Esophagus muscularis mucosa (tissue), 4 donors: ENCODE results near the gene MRTFA. TPM values are rescaled to one million over a fixed set of nuclear protein-coding genes. Genes with fewer than 3 reads are reported as not detected.
A peak's percentile ranks its signal among the peaks of the same experiment; 100 is the strongest.

Experiments
- DNase-seq: peaks from one replicate; pipeline ENCODE4 v3.0.0-alpha.2; 2017; ENCODE audit errors: extremely low spot score
- H3K27ac ChIP-seq, 4 donors: fragments of 200-600 bp; sonication (generic); replicated peaks in 1 of 4; 1 replicate in 3 of 4; 2 replicates in 1 of 4; pipeline ENCODE4 v1.5.1; 2016 to 2019; ENCODE audit warnings: mild to moderate bottlenecking in 1 of 4
- H3K27me3 ChIP-seq, 4 donors: fragments of 200-600 bp; sonication (generic); one replicate each; pipeline versions ENCODE4 v1.5.1 to v1.6.0; 2016 to 2019
- H3K36me3 ChIP-seq, 4 donors: fragments of 200-600 bp; sonication (generic); one replicate each; pipeline ENCODE4 v1.5.1; 2016 to 2019
- H3K4me1 ChIP-seq, 4 donors: fragments of 200-600 bp; sonication (generic); one replicate each; pipeline ENCODE4 v1.5.1; 2016 to 2019
- H3K4me3 ChIP-seq, 4 donors: fragments of 200-600 bp; sonication (generic); 1 replicate in 2 of 4; 2 replicates in 2 of 4; pipeline ENCODE4 v1.5.1; 2016 to 2019; ENCODE audit warnings: mild to moderate bottlenecking in 4 of 4, moderate library complexity in 1 of 4
- H3K9me3 ChIP-seq, 4 donors: fragments of 200-600 bp; sonication (generic); 1 replicate in 3 of 4; 2 replicates in 1 of 4; pipeline ENCODE4 v1.5.1; 2016 to 2019
- EP300 ChIP-seq: sonication (generic); formaldehyde crosslinking; IDR thresholded peaks from one replicate; pipeline ENCODE4 v1.6.1; 2017; ENCODE audit warnings: antibody characterized with exemption
- POLR2A ChIP-seq: fragments of 450-650 bp; IDR thresholded peaks from one replicate; pipeline ENCODE4 v1.6.1; 2017; ENCODE audit warnings: antibody characterized with exemption, moderate library complexity, mild to moderate bottlenecking, low read depth
- POLR2AphosphoS5 ChIP-seq, 2 donors: sonication (generic); formaldehyde crosslinking; IDR thresholded peaks; one replicate each; pipeline ENCODE4 v1.6.1; 2017; ENCODE audit warnings: antibody characterized with exemption in 2 of 2
- WGBS: methylation state at CpG from one replicate; pipeline ENCODE4 v1.1.5; 2018; 5-methylcytosine and 5-hydroxymethylcytosine counted together
- intact Hi-C: fragments of 100-400 bp; cut with DNase I; formaldehyde crosslinking; loops from one replicate; pipeline ENCODE4 v1.15.1; 2023
- total RNA-seq, 4 donors: library from RNA; depleted of rRNA; stranded (reverse); fragments of >200 nt; gene quantifications; one replicate each; pipeline versions ENCODE4 v1.1.0 to v1.2.1, GENCODE V29; 2016
- TF ChIP-seq, protein P1 (sequence below), 3 experiments: fragments of 200-600 bp in 2 of 3; fragments of 450-650 bp in 1 of 3; sonication (generic) in 2 of 3; IDR thresholded peaks; one replicate each; pipeline ENCODE4 v1.5.1; 2017 to 2019; ENCODE audit warnings: antibody characterized with exemption in 3 of 3, mild to moderate bottlenecking in 2 of 3, moderate library complexity in 1 of 3

Gene MRTFA
- total RNA-seq, 4 donors from 2014 or later: 55.6 to 88.7 (median 73.6) TPM

DNA sequence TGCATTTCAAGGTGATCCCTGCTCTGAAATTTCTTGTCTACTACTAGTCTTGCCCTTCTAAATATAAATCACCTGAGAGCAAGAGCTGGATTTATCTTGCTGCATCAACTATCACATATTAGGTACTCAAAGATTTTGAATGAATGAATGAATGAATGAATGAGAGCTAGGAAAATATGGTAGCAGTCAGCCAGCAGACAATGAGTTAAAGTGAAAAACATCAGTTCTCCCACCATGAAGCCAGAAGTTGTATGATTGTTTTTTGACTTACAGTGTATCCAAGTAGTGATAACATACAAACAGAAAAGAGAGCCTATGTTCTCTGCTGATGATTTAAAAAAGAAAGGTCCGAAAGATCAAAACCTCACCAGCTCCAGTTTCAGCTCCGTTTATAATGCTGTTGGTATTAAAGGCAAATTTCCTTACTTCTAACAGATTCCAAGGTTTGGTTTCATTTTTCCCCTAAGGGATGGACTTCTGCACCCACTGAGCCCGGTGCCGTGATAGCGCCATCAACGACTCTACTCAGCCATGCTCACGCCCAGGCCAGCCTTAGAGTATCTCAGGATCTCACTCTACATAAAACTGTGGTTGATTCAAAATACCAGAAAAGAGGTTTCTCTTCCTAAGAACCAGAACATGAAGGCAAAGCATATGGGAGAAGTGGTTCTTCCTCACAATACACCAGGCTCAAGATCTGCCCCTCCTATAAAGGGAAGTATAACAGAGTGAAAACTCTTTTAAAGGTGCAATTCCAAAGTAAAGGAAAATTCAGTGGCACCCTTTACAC lies 174.1 kb downstream of the MRTFA start:
- 58% methylated on average over 7 of the region's 7 CpGs for WGBS
- Histone ChIP-seq H3K36me3 (peaks cover 0 to 19% (median 8%) of the 10 kb centered on the region in 4 donors), H3K4me3 (peak overlapping the region in 3 of 4 donors; percentile 13 to 43 (median 25)), H3K27ac (peak overlapping the region in 1 of 4 donors; percentile 9), H3K4me1 (peaks cover 0 to 6% (median 0%) of the 10 kb centered on the region in 4 donors), H3K27me3 (no peaks in the 10 kb centered on the region), H3K9me3 (no peaks in the 10 kb centered on the region)
- TF ChIP-seq POLR2A (no peak), EP300 (no peak)
- TF ChIP-seq, protein P1, sequence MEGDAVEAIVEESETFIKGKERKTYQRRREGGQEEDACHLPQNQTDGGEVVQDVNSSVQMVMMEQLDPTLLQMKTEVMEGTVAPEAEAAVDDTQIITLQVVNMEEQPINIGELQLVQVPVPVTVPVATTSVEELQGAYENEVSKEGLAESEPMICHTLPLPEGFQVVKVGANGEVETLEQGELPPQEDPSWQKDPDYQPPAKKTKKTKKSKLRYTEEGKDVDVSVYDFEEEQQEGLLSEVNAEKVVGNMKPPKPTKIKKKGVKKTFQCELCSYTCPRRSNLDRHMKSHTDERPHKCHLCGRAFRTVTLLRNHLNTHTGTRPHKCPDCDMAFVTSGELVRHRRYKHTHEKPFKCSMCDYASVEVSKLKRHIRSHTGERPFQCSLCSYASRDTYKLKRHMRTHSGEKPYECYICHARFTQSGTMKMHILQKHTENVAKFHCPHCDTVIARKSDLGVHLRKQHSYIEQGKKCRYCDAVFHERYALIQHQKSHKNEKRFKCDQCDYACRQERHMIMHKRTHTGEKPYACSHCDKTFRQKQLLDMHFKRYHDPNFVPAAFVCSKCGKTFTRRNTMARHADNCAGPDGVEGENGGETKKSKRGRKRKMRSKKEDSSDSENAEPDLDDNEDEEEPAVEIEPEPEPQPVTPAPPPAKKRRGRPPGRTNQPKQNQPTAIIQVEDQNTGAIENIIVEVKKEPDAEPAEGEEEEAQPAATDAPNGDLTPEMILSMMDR (IDR thresholded peaks at IDR 0.05): no peak
- intact Hi-C loops: no loop called here
- DNase-seq: no peak

DNA sequence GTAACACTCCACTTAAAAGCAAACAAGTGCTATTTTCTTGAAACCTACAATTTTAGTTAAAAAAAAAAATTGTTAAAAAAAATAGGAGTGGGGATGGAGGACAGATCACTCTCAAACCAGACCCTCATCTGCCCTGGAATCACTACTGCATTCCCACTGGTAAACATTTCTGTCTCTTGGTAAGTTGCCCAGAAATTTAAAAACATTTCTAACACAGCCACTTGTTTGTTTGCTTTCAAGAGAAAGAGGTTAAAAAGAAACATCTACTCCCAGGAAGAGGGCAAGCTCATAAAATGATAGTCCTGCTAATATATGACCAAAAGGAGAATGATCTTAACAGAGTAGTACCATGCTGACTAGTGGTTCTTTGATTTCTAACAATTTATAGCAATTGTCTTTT lies 182.8 kb downstream of the MRTFA start:
- H3K36me3 ChIP-seq: no peaks in the 10 kb centered on the region
- H3K4me1 ChIP-seq: peaks cover 44 to 50% (median 45%) of the 10 kb centered on the region in 4 donors
- intact Hi-C loops: no loop called here
- TF ChIP-seq EP300 (no peak), POLR2AphosphoS5 (IDR thresholded peaks at IDR 0.05) (no peak), POLR2A (no peak)
- TF ChIP-seq, protein P1 (IDR thresholded peaks at IDR 0.05): no peak
- no peak overlapping the region for H3K4me3 ChIP-seq
- H3K27ac ChIP-seq: no peak overlapping the region
- no peaks in the 10 kb centered on the region for H3K9me3 ChIP-seq
- DNase-seq: no peak
- H3K27me3 ChIP-seq: no peaks in the 10 kb centered on the region

DNA sequence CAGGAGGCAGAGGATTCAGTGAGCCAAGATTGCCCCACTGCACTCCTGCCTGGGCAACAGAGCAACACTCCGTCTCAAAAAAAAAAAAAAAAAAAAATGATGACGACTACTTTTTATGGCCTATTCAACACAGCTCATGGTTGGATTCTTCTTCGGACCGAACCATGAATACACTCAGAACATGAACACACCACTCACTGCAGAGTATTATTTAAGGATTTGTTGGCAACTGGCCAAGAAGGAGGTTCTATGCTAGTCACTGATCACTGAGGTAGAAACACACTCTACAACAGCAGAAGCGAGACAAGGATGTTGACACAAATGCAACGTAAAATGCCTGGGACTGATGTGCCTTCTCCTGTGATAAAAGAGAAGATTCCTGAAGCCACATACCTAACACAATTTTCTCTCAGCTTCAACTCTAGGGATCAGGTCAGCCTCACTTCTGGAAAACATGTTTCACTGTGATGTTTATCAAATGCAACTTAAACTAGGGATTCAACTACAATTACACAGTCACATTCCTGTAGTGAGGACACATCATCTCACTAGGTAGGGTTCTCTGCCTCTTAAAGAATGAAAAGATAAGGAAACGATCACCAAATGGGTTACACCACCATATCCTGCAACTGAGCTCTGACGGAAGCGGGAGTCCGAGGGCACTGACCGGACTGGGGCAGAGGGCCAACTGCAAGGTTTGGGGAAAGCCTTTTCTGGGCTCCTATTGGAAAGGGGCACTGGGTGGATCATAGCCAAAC lies 183.6 kb downstream of the MRTFA start:
- intact Hi-C loops: no loop called here
- Histone ChIP-seq H3K9me3 (no peaks in the 10 kb centered on the region), H3K27ac (no peak overlapping the region), H3K4me1 (peaks cover 48 to 58% (median 53%) of the 10 kb centered on the region in 4 donors), H3K4me3 (no peak overlapping the region), H3K27me3 (no peaks in the 10 kb centered on the region), H3K36me3 (no peaks in the 10 kb centered on the region)
- WGBS: 81% methylated on average over 11 of the region's 11 CpGs
- no peak for TF ChIP-seq POLR2AphosphoS5 (IDR thresholded peaks at IDR 0.05)
- no peak for TF ChIP-seq EP300
- TF ChIP-seq POLR2A: no peak
- TF ChIP-seq, protein P1 (IDR thresholded peaks at IDR 0.05): no peak
- no peak for DNase-seq

DNA sequence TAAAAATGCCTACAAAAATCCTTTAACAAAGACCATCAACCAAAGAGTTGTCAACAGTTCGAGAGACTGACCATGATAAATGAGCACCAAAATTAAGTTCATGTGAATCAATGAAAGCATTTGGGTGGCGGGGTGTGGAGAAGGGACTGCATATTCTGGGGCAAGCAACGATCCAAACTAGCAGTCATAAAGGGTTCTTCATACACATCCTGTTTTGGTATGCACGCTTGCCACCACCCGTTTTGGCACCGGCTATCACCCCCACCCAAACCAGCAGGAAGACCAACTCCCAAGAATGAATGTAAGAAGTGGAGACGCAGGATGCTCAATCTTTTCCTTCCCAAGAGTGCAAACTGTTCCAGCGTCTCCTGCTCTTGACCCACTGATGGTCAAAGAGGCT lies 185.3 kb downstream of the MRTFA start:
- H3K36me3 ChIP-seq: no peaks in the 10 kb centered on the region
- no peaks in the 10 kb centered on the region for H3K27me3 ChIP-seq
- H3K27ac ChIP-seq: no peak overlapping the region
- H3K9me3 ChIP-seq: no peaks in the 10 kb centered on the region
- H3K4me3 ChIP-seq: no peak overlapping the region
- 57% methylated on average over 8 of the region's 8 CpGs for WGBS
- DNase-seq: no peak
- no peak for TF ChIP-seq POLR2AphosphoS5 (IDR thresholded peaks at IDR 0.05)
- H3K4me1 ChIP-seq: peaks cover 49 to 66% (median 59%) of the 10 kb centered on the region in 4 donors
- intact Hi-C loops: no loop called here

DNA sequence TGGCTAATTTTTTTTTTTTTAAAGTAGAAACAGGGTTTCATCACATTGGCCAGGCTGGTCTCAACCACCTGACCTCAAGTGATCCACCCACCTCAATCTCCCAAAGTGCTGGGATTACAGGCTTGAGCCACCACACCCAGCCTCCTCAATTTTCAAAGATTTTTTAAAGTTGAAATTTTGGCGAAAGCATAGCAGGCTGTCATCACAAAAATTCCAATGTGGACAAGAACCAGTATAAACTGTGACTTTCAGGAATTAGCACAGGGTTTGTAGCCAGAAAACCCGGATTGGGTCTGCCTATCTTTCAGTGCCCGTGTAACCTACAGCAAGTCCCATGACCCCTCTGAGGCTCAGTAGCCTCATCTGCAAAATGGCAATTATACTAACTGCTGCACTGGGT lies 185.9 kb downstream of the MRTFA start:
- intact Hi-C loops: no loop called here
- H3K27ac ChIP-seq: no peak overlapping the region
- no peak overlapping the region for H3K4me3 ChIP-seq
- no peaks in the 10 kb centered on the region for H3K9me3 ChIP-seq
- 60% methylated on average over 3 of the region's 3 CpGs for WGBS
- TF ChIP-seq, protein P1 (IDR thresholded peaks at IDR 0.05): no peak
- no peak for TF ChIP-seq POLR2A
- H3K27me3 ChIP-seq: no peaks in the 10 kb centered on the region
- DNase-seq: no peak
- no peaks in the 10 kb centered on the region for H3K36me3 ChIP-seq
- peaks cover 49 to 66% (median 59%) of the 10 kb centered on the region in 4 donors for H3K4me1 ChIP-seq
